Activated T-cell treated with anti-CD3 and anti-CD28 coated beads, Interleukin-2, amount 50 U/mL, for 24 hours (primary cell): ENCODE data around the gene PITPNC1.

Experiments used
- DNase-seq: peaks from one replicate; pipeline ENCODE4 v3.0.0-alpha.2; 2020
- H3K27ac Mint-ChIP-seq: 2 replicates; pipeline ENCODE4 v1.8.0; 2020; ENCODE audit warnings: mild to moderate bottlenecking, mixed read lengths
- H3K27me3 Mint-ChIP-seq: 2 replicates; pipeline ENCODE4 v1.8.0; 2020; ENCODE audit warnings: mixed read lengths
- H3K36me3 Mint-ChIP-seq: 2 replicates; pipeline ENCODE4 v1.8.0; 2020; ENCODE audit warnings: low read depth, mixed read lengths
- H3K4me1 Mint-ChIP-seq: 2 replicates; pipeline ENCODE4 v1.8.0; 2020; ENCODE audit warnings: low read depth, mixed read lengths
- H3K4me3 Mint-ChIP-seq: 2 replicates; pipeline ENCODE4 v1.8.0; 2020; ENCODE audit warnings: mild to moderate bottlenecking, moderate library complexity, mixed read lengths
- H3K9me3 Mint-ChIP-seq: 2 replicates; pipeline ENCODE4 v1.8.0; 2020; ENCODE audit warnings: mixed read lengths

PITPNC1 gene

GRCh38 chr17:67656494-67657203 lies 279.6 kb downstream of the PITPNC1 start:
- H3K36me3 Mint-ChIP-seq, result peaks cover 68% of the 10 kb centered on the region
- H3K4me1 Mint-ChIP-seq, result peaks cover 13% of the 10 kb centered on the region
- H3K27me3 Mint-ChIP-seq, result no peaks in the 10 kb centered on the region
- H3K4me3 Mint-ChIP-seq, result no peak overlapping the region
- DNase-seq, result no peak
- H3K9me3 Mint-ChIP-seq, result peaks cover 19% of the 10 kb centered on the region
- H3K27ac Mint-ChIP-seq, result no peak overlapping the region

- H3K4me1 Mint-ChIP-seq, result peaks cover 12% of the 10 kb centered on the region
- H3K27me3 Mint-ChIP-seq, result no peaks in the 10 kb centered on the region
- H3K9me3 Mint-ChIP-seq, result peaks cover 19% of the 10 kb centered on the region
- peaks cover 62% of the 10 kb centered on the region for H3K36me3 Mint-ChIP-seq
- no peak overlapping the region for H3K4me3 Mint-ChIP-seq
- DNase-seq, result no peak
- H3K27ac Mint-ChIP-seq, result no peak overlapping the region
Observed at GRCh38 chr17:67657596-67657995, 280.5 kb downstream of the PITPNC1 start.

- Mint-ChIP-seq H3K4me3 (no peak overlapping the region), H3K9me3 (peaks cover 19% of the 10 kb centered on the region), H3K4me1 (peaks cover 12% of the 10 kb centered on the region), H3K27ac (peak overlapping the region; percentile 27), H3K27me3 (no peaks in the 10 kb centered on the region), H3K36me3 (peaks cover 61% of the 10 kb centered on the region)
- no peak for DNase-seq
Observed at GRCh38 chr17:67658265-67658664, 281.2 kb downstream of the PITPNC1 start.

GRCh38 chr17:67659028-67659427 lies 281.9 kb downstream of the PITPNC1 start:
- Mint-ChIP-seq H3K27me3 (no peaks in the 10 kb centered on the region), H3K4me1 (peaks cover 12% of the 10 kb centered on the region), H3K9me3 (peaks cover 19% of the 10 kb centered on the region), H3K27ac (peak overlapping the region; percentile 59), H3K36me3 (peaks cover 54% of the 10 kb centered on the region), H3K4me3 (no peak overlapping the region)
- no peak for DNase-seq

- H3K36me3 Mint-ChIP-seq, result peaks cover 34% of the 10 kb centered on the region
- no peak for DNase-seq
- no peaks in the 10 kb centered on the region for H3K27me3 Mint-ChIP-seq
- no peak overlapping the region for H3K27ac Mint-ChIP-seq
- no peak overlapping the region for H3K4me3 Mint-ChIP-seq
- H3K4me1 Mint-ChIP-seq, result peaks cover 13% of the 10 kb centered on the region
- H3K9me3 Mint-ChIP-seq, result peaks cover 15% of the 10 kb centered on the region
Observed at GRCh38 chr17:67662712-67663111, 285.6 kb downstream of the PITPNC1 start.

- Mint-ChIP-seq H3K4me3 (no peak overlapping the region), H3K4me1 (peaks cover 13% of the 10 kb centered on the region), H3K27ac (no peak overlapping the region), H3K27me3 (no peaks in the 10 kb centered on the region), H3K9me3 (peaks cover 9% of the 10 kb centered on the region), H3K36me3 (peaks cover 33% of the 10 kb centered on the region)
- no peak for DNase-seq
Observed at GRCh38 chr17:67663457-67663856, 286.4 kb downstream of the PITPNC1 start.

- Mint-ChIP-seq H3K36me3 (peaks cover 34% of the 10 kb centered on the region), H3K4me3 (no peak overlapping the region), H3K4me1 (peaks cover 7% of the 10 kb centered on the region), H3K27ac (peak overlapping the region; percentile 2), H3K9me3 (no peaks in the 10 kb centered on the region), H3K27me3 (no peaks in the 10 kb centered on the region)
- no peak for DNase-seq
Observed at GRCh38 chr17:67666028-67666427, 288.9 kb downstream of the PITPNC1 start.

- no peak for DNase-seq
- Mint-ChIP-seq H3K36me3 (peaks cover 34% of the 10 kb centered on the region), H3K27me3 (no peaks in the 10 kb centered on the region), H3K27ac (peak overlapping the region; percentile 23), H3K4me1 (peaks cover 3% of the 10 kb centered on the region), H3K4me3 (no peak overlapping the region), H3K9me3 (no peaks in the 10 kb centered on the region)
Observed at GRCh38 chr17:67666710-67667109, 289.6 kb downstream of the PITPNC1 start.

GRCh38 chr17:67671493-67671892 lies 294.4 kb downstream of the PITPNC1 start:
- no peak overlapping the region for H3K4me3 Mint-ChIP-seq
- H3K4me1 Mint-ChIP-seq, result no peaks in the 10 kb centered on the region
- H3K36me3 Mint-ChIP-seq, result peaks cover 55% of the 10 kb centered on the region
- no peak for DNase-seq
- no peaks in the 10 kb centered on the region for H3K27me3 Mint-ChIP-seq
- peak overlapping the region; percentile 59 for H3K27ac Mint-ChIP-seq
- H3K9me3 Mint-ChIP-seq, result no peaks in the 10 kb centered on the region

GRCh38 chr17:67672592-67673335 lies 295.7 kb downstream of the PITPNC1 start:
- no peak overlapping the region for H3K27ac Mint-ChIP-seq

GRCh38 chr17:67675481-67675880 lies 298.4 kb downstream of the PITPNC1 start:
- peak overlapping the region; percentile 27 for H3K27ac Mint-ChIP-seq

More at GRCh38 chr17:67672592-67673335, 295.7 kb downstream of the PITPNC1 start:
- Mint-ChIP-seq H3K27me3 (no peaks in the 10 kb centered on the region), H3K36me3 (peaks cover 65% of the 10 kb centered on the region), H3K4me1 (no peaks in the 10 kb centered on the region), H3K9me3 (no peaks in the 10 kb centered on the region), H3K4me3 (no peak overlapping the region)
- no peak for DNase-seq

GRCh38 chr17:67676305-67676704 lies 299.2 kb downstream of the PITPNC1 start:
- Mint-ChIP-seq H3K9me3 (no peaks in the 10 kb centered on the region), H3K4me3 (no peak overlapping the region), H3K27ac (peak overlapping the region; percentile 71), H3K27me3 (no peaks in the 10 kb centered on the region), H3K36me3 (peaks cover 62% of the 10 kb centered on the region), H3K4me1 (peaks cover 21% of the 10 kb centered on the region)
- DNase-seq, result no peak

More at GRCh38 chr17:67675481-67675880, 298.4 kb downstream of the PITPNC1 start:
- Mint-ChIP-seq H3K27me3 (no peaks in the 10 kb centered on the region), H3K4me3 (no peak overlapping the region), H3K4me1 (peaks cover 16% of the 10 kb centered on the region), H3K36me3 (peaks cover 63% of the 10 kb centered on the region), H3K9me3 (no peaks in the 10 kb centered on the region)
- DNase-seq, result no peak

- no peak for DNase-seq
- Mint-ChIP-seq H3K27ac (peak overlapping the region; percentile 57), H3K9me3 (no peaks in the 10 kb centered on the region), H3K4me1 (peaks cover 21% of the 10 kb centered on the region), H3K27me3 (no peaks in the 10 kb centered on the region), H3K36me3 (peaks cover 54% of the 10 kb centered on the region), H3K4me3 (no peak overlapping the region)
Observed at GRCh38 chr17:67678414-67678813, 301.3 kb downstream of the PITPNC1 start.

GRCh38 chr17:67679225-67679624 lies 302.1 kb downstream of the PITPNC1 start:
- peaks cover 53% of the 10 kb centered on the region for H3K36me3 Mint-ChIP-seq
- no peak overlapping the region for H3K4me3 Mint-ChIP-seq
- peak overlapping the region; percentile 46 for H3K27ac Mint-ChIP-seq
- H3K4me1 Mint-ChIP-seq, result peaks cover 21% of the 10 kb centered on the region
- no peaks in the 10 kb centered on the region for H3K27me3 Mint-ChIP-seq
- DNase-seq, result no peak
- H3K9me3 Mint-ChIP-seq, result no peaks in the 10 kb centered on the region

GRCh38 chr17:67679721-67680120 lies 302.6 kb downstream of the PITPNC1 start:
- Mint-ChIP-seq H3K27ac (peak overlapping the region; percentile 46), H3K27me3 (no peaks in the 10 kb centered on the region), H3K4me3 (no peak overlapping the region), H3K36me3 (peaks cover 53% of the 10 kb centered on the region), H3K4me1 (peaks cover 21% of the 10 kb centered on the region), H3K9me3 (no peaks in the 10 kb centered on the region)
- no peak for DNase-seq
